ENCODE measurements around the gene RAPGEF6.
A peak's percentile ranks its signal among the peaks of the same experiment; 100 is the strongest.

The RAPGEF6 gene

DNA sequence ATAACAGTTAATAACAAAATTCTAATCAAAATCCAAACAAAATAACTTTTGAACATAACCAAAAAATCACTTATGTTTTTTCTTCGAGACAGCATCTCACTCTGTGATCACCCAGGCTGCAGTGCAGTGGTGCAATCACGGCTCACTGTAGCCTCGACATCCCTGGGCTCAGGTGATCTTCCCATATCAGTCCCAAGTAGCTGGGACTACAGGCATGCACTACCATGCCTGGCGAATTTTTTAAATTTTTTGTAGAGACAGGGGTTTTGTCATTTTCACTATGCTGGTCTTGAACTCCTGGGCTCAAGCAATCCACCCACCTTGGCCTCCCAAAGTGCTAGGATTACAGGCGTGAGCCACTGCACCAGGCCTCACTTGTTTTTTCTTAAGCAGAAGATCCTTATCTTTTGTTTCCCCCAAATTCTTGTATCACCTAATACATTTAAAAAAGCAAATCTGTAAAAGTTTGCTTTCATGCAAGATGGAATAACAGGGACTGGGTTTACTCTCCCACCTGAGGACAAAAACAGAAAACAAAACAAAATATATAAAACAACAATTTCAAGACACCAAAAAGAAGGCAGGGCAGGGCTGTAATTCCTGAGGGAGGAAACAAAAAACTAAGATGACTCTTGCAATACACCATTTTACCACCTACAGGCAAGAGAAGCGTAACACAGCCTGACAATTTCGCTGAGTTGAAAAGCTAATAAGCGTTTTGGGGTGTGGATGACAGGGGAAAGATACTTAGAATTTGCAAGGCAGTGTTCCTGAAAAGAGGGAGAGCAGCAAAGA is 71.4 kb downstream of the RAPGEF6 start:
- Histone ChIP-seq H3K9me2 (replicated peaks; ENCODE audit: low read depth, low read length) (no peaks in the 10 kb centered on the region), H3K9ac (ENCODE audit: low read depth, low read length, poor library complexity, severe bottlenecking) (no peak overlapping the region), H3K4me3 (ENCODE audit: low read length, poor library complexity, severe bottlenecking) (no peak overlapping the region), H3K4me2 (ENCODE audit: low read depth, low read length, poor library complexity, severe bottlenecking) (peak overlapping the region; percentile 24), H3K79me2 (ENCODE audit: insufficient read depth, low read length) (peaks cover 27% of the 10 kb centered on the region), H3K36me3 (ENCODE audit: insufficient read depth, low read length) (peaks cover 17% of the 10 kb centered on the region; the same call in 1 of the 2 replicates), H4K20me1 (ENCODE audit: insufficient read depth, low read length, poor library complexity, severe bottlenecking) (no peaks in the 10 kb centered on the region), H3F3A (ENCODE audit: low read depth) (no peaks in the 10 kb centered on the region), H3K27me3 (ENCODE audit: insufficient read depth, low read length, poor library complexity, severe bottlenecking) (no peaks in the 10 kb centered on the region), H2AFZ (ENCODE audit: low read length) (no peak overlapping the region), H3K4me1 (ENCODE audit: insufficient read depth, low read length, poor library complexity, severe bottlenecking) (peaks cover 10% of the 10 kb centered on the region), H3K9me3 (ENCODE audit: insufficient read depth, low read depth, low read length) (no peaks in the 10 kb centered on the region)
- TF ChIP-seq, protein P1, sequence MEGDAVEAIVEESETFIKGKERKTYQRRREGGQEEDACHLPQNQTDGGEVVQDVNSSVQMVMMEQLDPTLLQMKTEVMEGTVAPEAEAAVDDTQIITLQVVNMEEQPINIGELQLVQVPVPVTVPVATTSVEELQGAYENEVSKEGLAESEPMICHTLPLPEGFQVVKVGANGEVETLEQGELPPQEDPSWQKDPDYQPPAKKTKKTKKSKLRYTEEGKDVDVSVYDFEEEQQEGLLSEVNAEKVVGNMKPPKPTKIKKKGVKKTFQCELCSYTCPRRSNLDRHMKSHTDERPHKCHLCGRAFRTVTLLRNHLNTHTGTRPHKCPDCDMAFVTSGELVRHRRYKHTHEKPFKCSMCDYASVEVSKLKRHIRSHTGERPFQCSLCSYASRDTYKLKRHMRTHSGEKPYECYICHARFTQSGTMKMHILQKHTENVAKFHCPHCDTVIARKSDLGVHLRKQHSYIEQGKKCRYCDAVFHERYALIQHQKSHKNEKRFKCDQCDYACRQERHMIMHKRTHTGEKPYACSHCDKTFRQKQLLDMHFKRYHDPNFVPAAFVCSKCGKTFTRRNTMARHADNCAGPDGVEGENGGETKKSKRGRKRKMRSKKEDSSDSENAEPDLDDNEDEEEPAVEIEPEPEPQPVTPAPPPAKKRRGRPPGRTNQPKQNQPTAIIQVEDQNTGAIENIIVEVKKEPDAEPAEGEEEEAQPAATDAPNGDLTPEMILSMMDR (conservative IDR thresholded peaks at IDR 0.05; ENCODE audit: low read length): peak; percentile 25
- TF ChIP-seq EZH2phosphoT487 (IDR thresholded peaks at IDR 0.05; ENCODE audit: borderline replicate concordance): no peak

DNA sequence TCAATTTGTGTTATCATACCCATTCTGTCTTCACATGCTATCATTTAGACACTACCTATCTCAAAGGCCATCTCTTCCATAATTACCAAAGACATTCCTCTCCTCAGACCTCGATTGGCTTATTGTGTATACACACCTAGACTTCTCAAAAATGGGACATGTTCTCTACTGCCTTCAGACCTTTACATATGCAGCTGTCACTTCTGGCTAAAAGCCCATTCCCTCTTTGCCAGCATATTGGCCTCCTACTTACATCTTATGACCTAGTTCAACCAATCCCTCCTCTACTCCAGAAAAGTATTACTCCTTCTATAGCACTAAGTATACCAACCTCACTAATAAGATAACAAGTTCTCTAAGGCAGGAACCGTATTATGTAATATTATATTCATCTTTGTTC is 84.4 kb downstream of the RAPGEF6 start:
- no peak overlapping the region for H3K9ac ChIP-seq (ENCODE audit: low read depth, low read length, poor library complexity, severe bottlenecking)
- TF ChIP-seq, protein P1 (conservative IDR thresholded peaks at IDR 0.05; ENCODE audit: low read length): no peak
- TF ChIP-seq EZH2phosphoT487 (IDR thresholded peaks at IDR 0.05; ENCODE audit: borderline replicate concordance): no peak
- no peak overlapping the region for H2AFZ ChIP-seq (ENCODE audit: low read length)

DNA sequence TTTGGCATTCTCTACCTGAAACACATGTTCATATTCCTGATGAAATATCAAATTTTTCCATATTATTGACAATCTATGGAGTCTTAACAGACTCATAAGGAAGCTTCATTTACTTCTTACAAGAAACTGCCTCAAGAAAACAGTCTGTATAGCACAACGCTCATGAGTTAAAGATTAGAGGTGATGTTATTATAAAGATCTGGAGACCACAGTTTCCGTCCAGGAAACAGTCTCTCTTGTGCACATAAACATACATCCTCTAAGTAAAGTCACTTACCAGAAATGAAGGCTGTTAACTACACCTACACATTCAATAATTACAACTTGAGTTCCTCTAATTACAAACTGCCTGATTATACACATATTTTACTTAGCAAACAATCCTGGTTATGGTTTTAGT is 86.9 kb downstream of the RAPGEF6 start:
- TF ChIP-seq, protein P1 (conservative IDR thresholded peaks at IDR 0.05; ENCODE audit: low read length): no peak
- TF ChIP-seq EZH2phosphoT487 (IDR thresholded peaks at IDR 0.05; ENCODE audit: borderline replicate concordance): no peak
- Histone ChIP-seq H3K27me3 (ENCODE audit: insufficient read depth, low read length, poor library complexity, severe bottlenecking) (no peaks in the 10 kb centered on the region), H3K9me3 (ENCODE audit: insufficient read depth, low read depth, low read length) (no peaks in the 10 kb centered on the region), H4K20me1 (ENCODE audit: insufficient read depth, low read length, poor library complexity, severe bottlenecking) (no peaks in the 10 kb centered on the region), H3K9me2 (replicated peaks; ENCODE audit: low read depth, low read length) (no peaks in the 10 kb centered on the region), H2AFZ (ENCODE audit: low read length) (no peak overlapping the region), H3K4me1 (ENCODE audit: insufficient read depth, low read length, poor library complexity, severe bottlenecking) (peaks cover 54% of the 10 kb centered on the region), H3K79me2 (ENCODE audit: insufficient read depth, low read length) (peaks cover 28% of the 10 kb centered on the region; the same call in 1 of the 2 replicates), H3F3A (ENCODE audit: low read depth) (peaks cover 5% of the 10 kb centered on the region), H3K4me2 (ENCODE audit: low read depth, low read length, poor library complexity, severe bottlenecking) (peak overlapping the region; percentile 77), H3K36me3 (ENCODE audit: insufficient read depth, low read length) (no peaks in the 10 kb centered on the region; the same call in 1 of the 2 replicates), H3K4me3 (ENCODE audit: low read length, poor library complexity, severe bottlenecking) (peak overlapping the region; percentile 60), H3K9ac (ENCODE audit: low read depth, low read length, poor library complexity, severe bottlenecking) (peak overlapping the region; percentile 52)

More for the DNA sequence above, 84.4 kb downstream of the RAPGEF6 start:
- Histone ChIP-seq H3K79me2 (ENCODE audit: insufficient read depth, low read length) (peaks cover 25% of the 10 kb centered on the region; the same call in 1 of the 2 replicates), H3K36me3 (ENCODE audit: insufficient read depth, low read length) (no peaks in the 10 kb centered on the region; the same call in 1 of the 2 replicates), H3K4me1 (ENCODE audit: insufficient read depth, low read length, poor library complexity, severe bottlenecking) (peaks cover 56% of the 10 kb centered on the region), H3K27me3 (ENCODE audit: insufficient read depth, low read length, poor library complexity, severe bottlenecking) (no peaks in the 10 kb centered on the region), H3K9me2 (replicated peaks; ENCODE audit: low read depth, low read length) (no peaks in the 10 kb centered on the region), H4K20me1 (ENCODE audit: insufficient read depth, low read length, poor library complexity, severe bottlenecking) (no peaks in the 10 kb centered on the region), H3K9me3 (ENCODE audit: insufficient read depth, low read depth, low read length) (no peaks in the 10 kb centered on the region), H3K4me3 (ENCODE audit: low read length, poor library complexity, severe bottlenecking) (no peak overlapping the region), H3K4me2 (ENCODE audit: low read depth, low read length, poor library complexity, severe bottlenecking) (no peak overlapping the region), H3F3A (ENCODE audit: low read depth) (peaks cover 5% of the 10 kb centered on the region)
